ENCODE measurements around the gene ANO7.

ANO7 gene

GRCh38 chr2:241187918-241188234 lies 601 bp upstream of the ANO7 start:
- peak overlapping the region; percentile 65 for H3K4me2 ChIP-seq (ENCODE audit: low read length)
- no peaks in the 10 kb centered on the region for H3F3A ChIP-seq (ENCODE audit: control insufficient read depth, insufficient read depth)
- H4K20me1 ChIP-seq (ENCODE audit: control insufficient read depth, insufficient read depth, low read depth, low read length) = no peaks in the 10 kb centered on the region
- peaks cover 12% of the 10 kb centered on the region for H3K4me1 ChIP-seq (ENCODE audit: control insufficient read depth, low read length)
- H3K36me3 ChIP-seq (ENCODE audit: control insufficient read depth, low read length) = peaks cover 3% of the 10 kb centered on the region; the same call in 1 of the 2 replicates
- no peaks in the 10 kb centered on the region for H3K9me3 ChIP-seq (ENCODE audit: control insufficient read depth, insufficient read depth, low read length)
- H3K27ac ChIP-seq (ENCODE audit: low read depth, low read length) = no peak overlapping the region
- peaks cover 3% of the 10 kb centered on the region; the same call in 1 of the 2 replicates for H3K27me3 ChIP-seq (ENCODE audit: control insufficient read depth, low read length)
- no peaks in the 10 kb centered on the region for H3K79me2 ChIP-seq (ENCODE audit: control insufficient read depth, low read length)
- TF ChIP-seq EZH2phosphoT487 (IDR thresholded peaks at IDR 0.05; ENCODE audit: borderline replicate concordance, low read length) (no peak), CTCF (IDR thresholded peaks at IDR 0.05; ENCODE audit: low read depth, low read length, poor library complexity, severe bottlenecking) (no peak)
- no peaks in the 10 kb centered on the region for H3K9me2 ChIP-seq (replicated peaks; ENCODE audit: control insufficient read depth, low read length)
- H3K4me3 ChIP-seq (ENCODE audit: low read length) = peak overlapping the region; percentile 44; the same call in 1 of the 2 replicates

GRCh38 chr2:241189093-241189855 lies 797 bp downstream of the ANO7 start:
- H3K27ac ChIP-seq (ENCODE audit: low read depth, low read length) = no peak overlapping the region
- TF ChIP-seq EZH2phosphoT487 (IDR thresholded peaks at IDR 0.05; ENCODE audit: borderline replicate concordance, low read length) (no peak), CTCF (IDR thresholded peaks at IDR 0.05; ENCODE audit: low read depth, low read length, poor library complexity, severe bottlenecking) (no peak)
- H3K4me2 ChIP-seq (ENCODE audit: low read length) = peak overlapping the region; percentile 65; the same call in 1 of the 2 replicates
- H3K4me3 ChIP-seq (ENCODE audit: low read length) = no peak overlapping the region
- H3K27me3 ChIP-seq (ENCODE audit: control insufficient read depth, low read length) = peaks cover 3% of the 10 kb centered on the region; the same call in 1 of the 2 replicates
- no peaks in the 10 kb centered on the region for H4K20me1 ChIP-seq (ENCODE audit: control insufficient read depth, insufficient read depth, low read depth, low read length)
- no peaks in the 10 kb centered on the region for H3K9me3 ChIP-seq (ENCODE audit: control insufficient read depth, insufficient read depth, low read length)
- no peaks in the 10 kb centered on the region for H3K9me2 ChIP-seq (replicated peaks; ENCODE audit: control insufficient read depth, low read length)
- H3F3A ChIP-seq (ENCODE audit: control insufficient read depth, insufficient read depth) = no peaks in the 10 kb centered on the region
- no peaks in the 10 kb centered on the region for H3K79me2 ChIP-seq (ENCODE audit: control insufficient read depth, low read length)
- peaks cover 12% of the 10 kb centered on the region for H3K4me1 ChIP-seq (ENCODE audit: control insufficient read depth, low read length)
- H3K36me3 ChIP-seq (ENCODE audit: control insufficient read depth, low read length) = no peaks in the 10 kb centered on the region

- TF ChIP-seq EZH2phosphoT487 (IDR thresholded peaks at IDR 0.05; ENCODE audit: borderline replicate concordance, low read length) = no peak
- TF ChIP-seq CTCF (IDR thresholded peaks at IDR 0.05; ENCODE audit: low read depth, low read length, poor library complexity, severe bottlenecking) = no peak
- no peaks in the 10 kb centered on the region for H3K9me2 ChIP-seq (replicated peaks; ENCODE audit: control insufficient read depth, low read length)
- H3F3A ChIP-seq (ENCODE audit: control insufficient read depth, insufficient read depth) = no peaks in the 10 kb centered on the region
- no peaks in the 10 kb centered on the region for H4K20me1 ChIP-seq (ENCODE audit: control insufficient read depth, insufficient read depth, low read depth, low read length)
- no peak overlapping the region for H3K4me2 ChIP-seq (ENCODE audit: low read length)
- peaks cover 3% of the 10 kb centered on the region; the same call in 1 of the 2 replicates for H3K27me3 ChIP-seq (ENCODE audit: control insufficient read depth, low read length)
- H3K27ac ChIP-seq (ENCODE audit: low read depth, low read length) = no peak overlapping the region
- H3K36me3 ChIP-seq (ENCODE audit: control insufficient read depth, low read length) = no peaks in the 10 kb centered on the region
- H3K9me3 ChIP-seq (ENCODE audit: control insufficient read depth, insufficient read depth, low read length) = no peaks in the 10 kb centered on the region
- peaks cover 12% of the 10 kb centered on the region for H3K4me1 ChIP-seq (ENCODE audit: control insufficient read depth, low read length)
- no peak overlapping the region for H3K4me3 ChIP-seq (ENCODE audit: low read length)
- H3K79me2 ChIP-seq (ENCODE audit: control insufficient read depth, low read length) = no peaks in the 10 kb centered on the region
Measured at GRCh38 chr2:241189856-241190201, 1.4 kb downstream of the ANO7 start.

Measured in DOHH2 (cell line).